GM18520 (cell line): ENCODE measurements around the gene SBK1.
"Not testable (repeated sequence)": the region's sequence is repeated elsewhere in the genome, so short reads cannot be mapped to it uniquely, and the experiment has no call there.

Experiments used
- ATAC-seq: cut with Tn5 transposase; IDR thresholded peaks from one replicate; pipeline ENCODE4 v1.9.1; 2021; ENCODE audit not compliant: unreplicated experiment

SBK1 gene

DNA sequence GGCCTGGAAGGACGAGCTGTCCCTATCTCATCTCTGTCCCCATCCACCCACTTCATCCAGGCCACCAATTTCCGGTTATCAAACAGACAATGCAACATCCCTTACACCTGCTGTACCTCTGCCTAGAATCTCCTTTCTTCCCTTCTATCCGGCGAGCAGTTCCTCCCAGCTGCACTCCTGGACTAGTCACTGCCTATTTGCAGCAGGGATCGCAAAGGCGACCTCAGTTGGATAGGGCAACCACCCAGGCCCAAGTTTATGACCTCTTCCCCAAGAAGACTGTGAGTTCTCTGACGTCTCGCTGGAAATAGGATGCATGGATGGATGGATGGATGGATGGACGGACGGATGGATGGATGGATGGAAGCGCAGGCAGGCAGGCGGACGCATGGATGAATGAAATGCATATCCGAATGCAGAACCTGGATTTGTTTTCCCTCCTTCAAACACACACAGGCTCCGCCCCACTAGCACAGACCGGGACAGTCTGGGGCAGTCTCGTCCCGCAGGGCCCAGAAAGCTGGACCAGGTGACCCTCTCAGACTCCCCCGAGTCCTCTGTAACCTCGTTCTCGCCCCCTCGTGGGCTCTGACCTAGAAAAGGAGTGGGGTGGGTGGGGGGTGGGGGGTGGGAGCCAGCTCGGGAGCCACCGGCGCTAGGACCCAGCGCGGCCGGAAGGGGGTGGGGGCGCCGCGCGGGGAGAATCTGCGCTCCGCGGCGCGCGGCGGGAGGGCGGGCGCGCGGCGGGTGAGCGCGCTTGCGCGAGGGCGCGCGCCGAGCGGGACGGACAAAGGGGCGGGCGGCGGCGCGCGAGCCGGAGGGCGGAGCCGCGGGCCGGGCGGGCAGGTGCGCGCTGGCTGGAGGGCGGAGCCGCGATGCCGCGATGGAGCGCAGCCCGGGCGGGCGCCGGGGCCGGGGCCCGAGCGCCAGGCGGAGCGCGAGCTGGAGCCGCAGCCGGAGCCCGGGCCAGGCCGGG lies at the start of gene SBK1:
SBK1 (plus strand) TSS at position 875 of the 976 bp plus-strand sequence. CDS start 24,867 bp downstream, outside the sequence.
- peak; percentile 70 for ATAC-seq

DNA sequence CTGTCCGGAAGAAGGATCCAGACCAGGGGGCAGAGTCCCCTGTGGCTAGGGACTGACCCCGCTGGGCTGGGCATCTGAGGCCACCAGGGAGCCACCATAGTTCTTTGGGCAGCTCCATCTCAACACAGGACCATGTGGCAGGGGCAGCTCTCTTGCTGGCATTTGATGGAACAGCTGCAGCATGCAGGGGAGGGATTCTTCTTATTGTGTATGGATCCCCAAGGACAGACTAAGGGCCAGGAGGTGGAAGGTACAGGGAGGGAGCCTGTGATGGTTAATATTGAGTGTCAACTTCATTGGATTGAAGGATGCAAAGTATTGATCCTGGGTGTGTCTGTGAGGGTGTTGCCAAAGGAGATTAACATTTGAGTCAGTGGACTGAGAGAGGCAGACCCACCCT lies 42.8 kb upstream of the SBK1 start:
- not testable (repeated sequence) for ATAC-seq

DNA sequence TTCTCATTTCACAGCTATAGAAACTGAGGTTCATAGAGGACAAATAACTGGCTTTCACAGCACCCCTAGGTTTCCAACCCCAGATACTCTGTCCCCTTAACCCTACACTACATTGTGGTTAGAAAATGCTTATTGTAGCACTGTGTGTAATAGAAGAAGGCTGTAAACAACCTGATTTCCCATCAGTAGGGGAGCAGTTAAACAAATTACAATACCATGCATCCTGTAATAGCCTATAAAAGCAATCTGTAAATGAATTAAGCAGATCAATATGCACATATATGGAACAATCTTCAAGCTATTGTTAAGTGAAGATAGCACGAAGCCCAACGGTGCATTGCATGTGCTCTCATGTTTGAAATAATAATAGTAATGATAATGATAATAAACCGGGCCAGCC lies 41.3 kb upstream of the SBK1 start:
- ATAC-seq, result no peak

DNA sequence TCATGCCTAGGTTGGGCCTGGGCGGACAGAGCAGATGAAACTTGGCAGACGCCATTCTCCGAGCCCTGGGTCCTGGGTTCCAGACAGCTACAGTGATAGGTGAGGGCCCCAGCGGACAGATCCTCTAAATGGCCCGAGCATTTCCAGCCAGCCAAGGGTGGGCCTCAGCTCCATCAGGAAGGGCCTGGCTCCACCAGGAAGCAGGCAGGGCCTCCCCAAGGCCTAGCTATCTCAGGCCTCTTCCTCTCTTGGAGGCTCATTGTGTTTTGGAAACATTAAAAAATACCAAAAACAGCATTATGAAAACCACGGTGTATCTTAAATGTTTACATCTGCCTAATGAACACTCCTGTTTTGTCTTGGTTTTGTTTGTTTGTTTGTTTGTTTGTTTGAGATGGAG lies 38.2 kb upstream of the SBK1 start:
- ATAC-seq, result no peak

DNA sequence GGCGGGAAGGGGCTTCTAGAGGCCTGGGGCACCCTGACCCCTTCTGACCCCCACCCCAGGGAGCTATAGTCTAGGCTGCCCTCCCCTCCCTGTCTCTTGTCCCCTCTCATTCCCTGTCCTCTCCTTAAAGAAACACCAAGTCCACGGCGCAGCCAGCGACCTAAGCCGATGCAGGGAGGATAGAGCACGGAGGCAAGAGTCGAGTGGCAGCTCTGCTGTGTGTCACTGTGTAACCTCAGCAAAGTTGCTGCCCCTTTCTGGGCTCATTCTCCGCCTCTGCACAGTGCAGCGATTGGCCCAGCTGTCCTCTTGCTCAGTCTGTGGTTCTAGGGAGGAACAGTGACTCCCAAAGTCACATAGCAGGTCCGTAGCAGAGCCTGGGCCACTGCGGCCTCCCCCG lies 36.5 kb upstream of the SBK1 start:
- no peak for ATAC-seq

DNA sequence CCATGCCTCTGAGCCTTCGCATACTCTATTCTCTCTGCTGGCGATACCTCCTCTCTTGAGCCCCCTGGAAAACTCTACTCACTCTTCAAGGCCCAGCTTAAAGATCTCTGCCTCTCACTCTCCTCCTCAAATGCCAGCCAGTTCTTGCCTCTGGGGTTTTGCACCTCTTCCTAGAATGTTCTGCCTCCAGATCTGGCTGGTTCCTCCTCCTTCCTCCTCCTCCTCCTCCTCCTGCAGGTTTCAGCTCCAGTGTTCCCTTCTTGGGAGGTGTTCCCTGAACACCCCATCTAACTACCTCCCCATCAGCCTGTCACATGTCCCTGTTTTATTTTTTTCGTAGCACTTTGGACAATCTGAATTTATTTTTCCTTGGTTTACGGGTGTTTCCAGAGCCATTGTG lies 35.1 kb upstream of the SBK1 start:
- no peak for ATAC-seq

DNA sequence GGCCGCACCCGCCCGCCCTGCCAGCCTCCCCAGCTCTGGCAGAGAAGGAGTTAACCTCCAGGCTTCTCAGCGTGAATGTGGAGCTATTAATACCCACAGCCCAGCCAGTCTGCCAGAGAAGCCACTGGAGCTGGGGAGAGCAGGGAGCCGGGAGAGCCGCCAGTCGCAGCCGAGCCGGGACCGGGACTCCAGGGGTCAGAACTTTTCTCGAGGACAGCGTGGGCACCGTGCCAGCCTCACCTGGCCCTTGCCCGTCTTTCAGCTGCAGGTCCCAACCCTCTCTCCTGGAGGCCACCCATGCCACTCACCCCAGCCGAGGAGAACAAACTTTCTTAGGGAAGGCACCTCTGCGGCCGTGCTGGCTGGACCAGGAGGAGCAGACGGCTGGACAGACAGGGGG lies 33.8 kb upstream of the SBK1 start:
- ATAC-seq, result no peak

DNA sequence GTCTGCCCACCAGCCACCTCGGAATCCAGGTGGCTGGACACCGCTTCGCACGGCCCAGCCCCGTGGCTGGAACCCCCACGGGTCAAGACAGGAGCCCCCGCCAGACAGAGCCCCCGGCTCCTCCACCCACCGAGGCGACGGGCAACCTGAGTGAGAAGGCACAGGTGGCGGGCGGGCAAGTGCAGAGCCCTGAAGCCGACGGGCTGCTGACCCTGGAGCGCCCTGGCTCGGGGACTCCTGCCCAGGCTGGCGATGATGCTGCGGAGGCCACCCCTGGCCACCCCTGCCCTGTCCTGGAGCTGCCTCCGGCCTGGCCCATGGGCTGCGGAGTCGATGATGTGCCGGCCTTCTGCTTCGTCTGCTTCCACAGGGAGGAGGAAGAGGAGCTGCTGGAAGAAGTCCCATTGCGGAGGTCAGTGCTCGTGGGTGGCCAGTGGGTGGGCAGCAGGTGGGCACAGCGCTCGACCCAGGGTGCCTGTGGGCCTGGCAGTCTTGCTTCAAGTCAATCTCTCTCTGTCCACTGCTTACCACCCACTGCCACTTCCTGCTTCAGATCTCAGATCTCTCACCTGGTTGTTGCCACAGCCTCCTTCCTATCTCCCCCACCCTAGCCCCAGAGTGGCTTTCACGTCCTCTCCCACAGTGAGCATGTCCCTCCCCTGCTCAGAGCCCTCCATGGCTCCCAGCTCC lies 33.1 kb upstream of the SBK1 start:
- ATAC-seq, result no peak

DNA sequence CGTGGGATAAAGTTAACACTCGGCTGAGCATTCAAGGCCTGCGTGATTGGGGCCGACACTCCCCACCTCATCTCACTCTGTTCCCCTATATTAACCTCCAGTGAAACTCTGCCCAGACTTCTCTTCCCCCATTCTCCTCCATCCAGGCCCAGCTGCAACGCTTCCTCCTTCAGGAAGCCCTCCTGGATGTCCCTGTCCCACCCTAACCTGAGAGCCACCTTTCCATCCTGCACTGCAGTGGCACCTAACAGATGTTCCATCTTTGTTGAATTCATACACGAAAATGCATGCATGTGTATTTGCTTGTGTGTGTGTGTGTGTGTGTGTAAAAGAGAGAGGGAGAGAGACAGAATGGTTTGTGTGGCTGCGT lies 32.6 kb upstream of the SBK1 start:
- ATAC-seq, result no peak

DNA sequence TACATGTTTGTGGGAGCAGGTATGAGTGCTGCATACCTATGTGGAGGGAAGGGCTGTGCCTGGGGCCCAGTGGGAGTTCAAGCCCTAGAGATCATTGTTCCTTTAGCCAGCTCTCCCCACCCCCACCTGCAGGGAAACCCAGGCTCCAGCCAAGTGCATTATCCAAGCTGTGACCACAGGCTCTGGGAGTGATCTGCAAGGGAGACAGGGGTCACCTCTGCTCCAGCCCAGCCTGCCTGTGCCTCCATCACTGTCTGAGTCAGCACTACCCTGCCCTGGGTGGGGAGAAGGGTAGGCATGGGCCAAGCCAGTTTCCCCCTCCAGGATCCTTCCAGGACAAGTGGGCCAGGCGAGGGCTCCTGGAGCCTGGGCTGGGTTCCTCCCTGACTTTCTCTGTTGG lies 32.1 kb upstream of the SBK1 start:
- no peak for ATAC-seq

DNA sequence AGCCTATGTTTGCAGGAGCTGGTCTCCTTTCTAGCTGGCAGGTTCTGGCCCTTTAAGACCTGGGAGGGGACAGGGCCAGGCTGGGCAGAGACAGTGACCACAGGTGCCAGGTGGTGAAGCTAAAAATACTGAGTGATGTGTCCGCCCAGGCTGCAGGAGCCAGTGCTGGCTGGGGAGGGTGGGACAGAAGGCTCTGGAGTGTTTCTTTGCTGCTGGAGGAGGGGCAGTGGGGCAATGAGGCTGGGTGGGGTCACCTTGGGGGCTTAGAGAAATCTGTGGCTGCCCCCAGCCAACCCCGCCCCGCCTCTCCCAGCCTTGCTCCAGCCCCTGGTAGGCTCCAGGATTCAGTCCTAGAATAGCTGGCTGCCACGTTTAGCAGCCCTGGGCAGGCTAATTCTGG lies 30.4 kb upstream of the SBK1 start:
- no peak for ATAC-seq

DNA sequence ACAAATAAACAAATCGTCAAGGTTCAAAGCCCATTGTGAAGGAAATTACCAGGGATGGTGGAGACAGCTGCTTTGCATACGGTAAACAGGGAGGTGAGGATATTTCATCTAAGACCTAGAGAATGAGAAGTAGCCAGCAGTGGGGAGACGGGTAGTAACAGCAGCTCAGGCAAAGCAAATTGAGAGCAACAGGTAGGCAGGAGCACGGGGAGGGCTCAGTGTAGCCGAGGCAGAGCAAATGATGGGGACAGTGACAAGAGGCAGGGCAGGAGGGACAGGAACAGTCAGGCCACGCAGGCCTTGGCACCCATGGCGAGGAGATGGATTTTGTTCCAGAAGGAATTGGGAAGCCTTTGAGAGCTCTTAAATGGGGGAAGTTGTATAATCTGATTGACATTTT lies 29.0 kb upstream of the SBK1 start:
- ATAC-seq, result no peak

DNA sequence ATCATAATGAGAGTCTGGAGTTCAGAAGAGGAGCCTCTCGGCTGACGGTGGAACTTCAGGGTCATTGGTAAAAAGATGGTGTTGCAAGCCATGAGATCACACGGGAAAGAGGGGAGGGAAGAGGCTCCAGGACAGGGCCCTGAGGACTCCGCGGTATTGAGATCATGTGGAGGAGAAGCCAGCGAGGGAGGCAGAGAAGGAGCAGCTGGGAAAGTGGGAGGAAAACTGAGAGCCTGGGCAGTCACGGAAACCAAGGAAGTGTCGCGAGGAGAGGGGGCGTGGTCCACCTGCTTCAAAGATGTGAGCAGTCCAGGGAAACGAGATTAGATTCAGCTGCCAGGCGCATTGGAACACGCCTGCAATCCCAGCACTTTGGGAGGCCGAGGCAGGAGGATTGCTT lies 27.7 kb upstream of the SBK1 start:
- ATAC-seq, result no peak

DNA sequence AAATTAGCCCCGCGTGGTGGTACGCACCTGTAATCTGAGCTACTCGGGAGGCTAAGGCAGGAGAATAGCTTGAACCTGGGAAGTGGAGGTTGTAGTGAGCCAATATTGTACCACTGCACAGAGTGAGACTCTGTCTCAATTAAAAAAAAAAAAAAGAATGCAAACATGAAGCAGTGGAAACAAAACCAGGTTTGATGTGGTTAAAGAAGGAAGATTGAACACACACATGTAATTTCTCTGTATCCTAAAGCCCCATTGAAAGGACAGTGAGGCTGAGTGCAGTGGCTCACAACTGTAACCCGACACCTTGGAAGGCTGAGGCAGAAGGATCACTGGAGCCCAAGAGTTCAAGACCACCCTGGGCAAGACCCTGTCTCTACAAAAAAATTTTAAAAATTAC lies 26.5 kb upstream of the SBK1 start:
- ATAC-seq, result no peak

DNA sequence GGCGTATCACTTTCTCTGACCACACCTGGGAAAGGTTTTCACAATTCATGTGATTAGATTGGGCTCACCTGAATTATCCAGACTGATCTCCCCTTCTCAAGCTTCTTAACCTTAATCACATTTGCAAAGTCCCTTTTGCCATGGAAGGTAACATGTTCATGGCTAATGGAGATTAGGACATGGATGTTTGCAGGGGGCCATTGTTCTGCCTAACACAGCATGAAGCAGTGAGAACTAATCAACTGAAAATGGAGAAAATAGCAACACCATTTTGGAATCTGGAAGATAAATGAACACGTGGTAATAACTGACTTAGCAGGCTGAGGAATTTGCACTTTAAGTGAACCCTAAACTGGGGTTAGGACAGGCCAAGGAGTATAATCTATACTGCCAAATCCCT lies 25.0 kb upstream of the SBK1 start:
- no peak for ATAC-seq

DNA sequence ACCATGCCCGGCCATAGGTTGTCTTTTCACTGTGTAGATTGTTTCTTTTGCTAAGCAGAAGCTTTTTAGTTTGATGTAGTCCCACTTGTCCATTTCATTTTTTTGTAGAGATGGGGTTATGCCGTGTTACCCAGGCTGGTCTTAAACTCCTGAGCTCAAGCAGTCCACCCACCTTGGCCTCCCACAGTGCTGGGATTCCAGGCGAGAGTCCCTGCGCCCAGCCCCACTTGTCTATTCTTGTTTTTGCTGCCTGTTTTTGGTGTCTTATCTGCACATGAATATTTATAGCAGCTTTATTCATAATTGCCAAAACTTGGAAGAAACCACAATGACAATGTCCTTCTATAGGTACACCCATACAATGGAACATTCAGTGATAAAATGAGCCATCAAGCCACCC lies 18.8 kb upstream of the SBK1 start:
- no peak for ATAC-seq

DNA sequence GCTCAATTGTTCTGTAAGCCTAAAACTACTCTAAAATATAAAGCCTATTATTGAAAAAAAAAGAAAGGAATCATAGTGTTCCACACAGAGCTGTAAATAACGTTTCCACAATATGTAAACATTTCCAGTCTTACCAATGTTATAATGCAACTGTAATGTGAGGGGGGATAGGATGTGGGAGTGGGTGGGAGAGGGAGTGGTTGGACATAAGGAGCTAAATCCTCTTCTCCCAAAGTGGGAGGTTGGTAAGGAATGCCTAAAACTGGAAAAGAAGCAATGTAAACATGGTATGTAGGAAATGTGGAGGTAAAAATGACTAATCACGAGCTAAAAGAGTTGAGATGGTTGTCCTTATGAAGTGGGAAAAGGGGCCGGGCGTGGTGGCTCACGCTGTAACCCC lies 17.6 kb upstream of the SBK1 start:
- ATAC-seq, result no peak

DNA sequence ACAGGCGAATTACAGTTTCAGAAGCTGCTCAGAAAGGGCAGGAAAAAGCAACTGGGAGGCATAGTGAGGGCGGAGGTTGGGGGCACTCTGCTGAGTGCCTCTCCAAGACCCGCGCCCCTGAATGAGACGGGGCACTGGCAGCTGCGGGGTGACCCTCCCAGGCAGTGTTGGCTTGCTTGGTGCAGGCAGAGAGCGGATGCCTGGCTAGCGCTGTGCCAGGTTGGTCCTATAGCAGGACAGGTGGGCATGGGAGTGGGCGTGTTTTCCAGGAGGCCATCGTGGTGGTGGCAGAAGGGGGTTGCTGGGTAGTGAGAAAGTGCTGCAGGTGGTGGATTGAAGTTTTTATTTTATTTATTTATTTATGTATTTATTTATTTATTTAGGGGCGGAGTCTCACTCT lies 16.0 kb upstream of the SBK1 start:
- ATAC-seq, result no peak

DNA sequence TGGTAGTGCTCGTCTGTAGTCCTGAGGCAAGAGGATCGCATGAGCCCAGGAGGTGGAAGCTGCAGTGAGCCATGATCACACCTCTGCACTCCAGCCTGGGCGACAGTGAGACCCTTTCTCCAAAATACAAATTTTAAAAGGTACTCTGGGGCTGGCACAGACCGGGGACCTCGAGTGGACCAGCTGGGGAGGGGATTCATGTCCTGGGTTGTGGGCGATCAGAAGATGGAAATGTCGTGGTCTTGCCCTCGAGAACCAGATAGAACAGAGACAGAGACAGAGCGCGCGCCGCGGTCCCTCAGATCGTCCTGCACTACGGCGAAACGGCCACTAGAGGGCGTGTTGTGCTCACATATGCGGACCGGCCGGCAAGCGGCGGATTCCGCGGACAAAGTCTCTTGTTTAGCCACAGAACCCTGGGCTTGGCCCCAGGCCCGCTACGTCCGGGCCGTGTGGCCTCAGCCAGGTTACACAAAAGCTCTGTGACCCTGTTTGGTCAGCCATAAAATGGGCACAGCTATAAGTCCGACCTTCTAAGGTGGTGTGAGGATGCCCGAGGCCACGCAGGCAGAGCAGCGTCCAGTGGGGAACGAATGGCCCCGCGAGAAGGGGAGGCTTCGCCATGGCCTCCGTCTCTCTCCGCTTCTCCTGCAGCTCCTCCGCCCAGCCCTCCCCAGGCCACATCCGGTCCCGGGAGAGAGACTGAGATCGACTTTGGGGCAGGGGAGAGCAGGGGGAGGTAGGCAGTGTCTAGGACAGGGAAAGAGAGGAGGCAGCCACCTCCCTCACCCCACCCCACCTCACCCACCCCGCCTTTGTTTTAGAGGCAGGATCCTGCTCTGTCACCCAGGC lies 14.6 kb upstream of the SBK1 start:
- no peak for ATAC-seq

DNA sequence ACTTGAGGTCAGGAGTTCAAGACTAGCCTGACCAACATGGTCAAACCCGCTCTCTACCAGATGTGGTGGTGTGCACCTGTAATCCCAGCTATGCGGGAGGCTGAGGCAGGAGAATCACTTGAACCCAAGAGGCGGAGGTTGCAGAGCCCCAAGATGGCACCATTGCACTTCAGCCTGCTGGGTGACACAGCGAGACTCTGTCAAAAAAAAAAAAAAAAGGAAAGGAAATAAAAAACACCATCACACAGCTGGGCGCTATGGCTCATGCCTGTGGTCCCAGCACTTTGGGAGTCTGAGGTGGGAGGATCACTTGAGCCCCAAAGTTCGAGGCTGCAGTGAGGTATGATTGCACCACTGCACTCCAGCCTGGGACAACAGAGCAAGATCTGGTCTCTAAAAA lies 13.3 kb upstream of the SBK1 start:
- ATAC-seq, result no peak
